CD4-positive, alpha-beta T cell (primary cell): Measurements from ENCODE around the gene NEO1. TPM values are rescaled to one million over a fixed set of nuclear protein-coding genes. Genes with fewer than 3 reads are reported as not detected.

Experiments used
- ATAC-seq: fragments of 200-7000 bp; cut with Tn5 transposase; one replicate; pipeline ENCODE4 v1.10.0; 2022; ENCODE audit warnings: mild to moderate bottlenecking; ENCODE audit not compliant: poor library complexity
- CTCF ChIA-PET: fragments of 350-600 bp; sonication (Branson Sonifier 250); formaldehyde crosslinking; loops from one replicate; lab custom pipeline; 2021; ENCODE audit warnings: antibody characterized with exemption, inconsistent platforms; lab: Charles Lee
- POLR2A ChIA-PET: fragments of 350-600 bp; sonication (Branson Sonifier 250); formaldehyde crosslinking; loops from one replicate; lab custom pipeline; 2021; ENCODE audit warnings: antibody characterized with exemption, inconsistent platforms; lab: Charles Lee
- DNase-seq, 14 experiments: peaks; one replicate each; pipeline ENCODE4 v3.0.0-alpha.2; 2013 to 2020; ENCODE audit warnings: mixed read lengths in 2 of 14
- H3K27ac ChIP-seq, 2 donors: one replicate each; pipeline versions ENCODE4 v1.5.1 to v1.7.0; 2013; ENCODE audit warnings: low read length in 2 of 2, low read depth in 1 of 2, mild to moderate bottlenecking in 1 of 2
- H3K27me3 ChIP-seq, 2 experiments: 1 replicate in 1 of 2; 2 replicates in 1 of 2; pipeline versions ENCODE4 v1.6.1 to v1.7.0; 2013; ENCODE audit warnings: low read length in 2 of 2, control low read depth in 1 of 2, mild to moderate bottlenecking in 1 of 2, moderate library complexity in 1 of 2; ENCODE audit not compliant: insufficient read depth in 2 of 2, control insufficient read depth in 1 of 2
- H3K36me3 ChIP-seq: one replicate; pipeline ENCODE4 v1.6.1; 2013; ENCODE audit warnings: low read length, control low read depth; ENCODE audit not compliant: insufficient read depth
- H3K4me1 ChIP-seq: one replicate; pipeline ENCODE4 v1.6.1; 2013; ENCODE audit warnings: low read length, control low read depth; ENCODE audit not compliant: insufficient read depth
- H3K4me3 ChIP-seq: one replicate; pipeline ENCODE4 v1.5.1; 2013; ENCODE audit warnings: mild to moderate bottlenecking, low read length, moderate library complexity
- H3K9me3 ChIP-seq, 2 experiments: 1 replicate in 1 of 2; 2 replicates in 1 of 2; pipeline versions ENCODE4 v1.6.1 to v1.7.0; 2013; ENCODE audit warnings: low read length in 2 of 2, mild to moderate bottlenecking in 2 of 2, control low read depth in 1 of 2, moderate library complexity in 1 of 2; ENCODE audit not compliant: control insufficient read depth in 1 of 2, insufficient read depth in 1 of 2
- H3K27ac Mint-ChIP-seq: one replicate; pipeline ENCODE4 v1.8.0; 2020; ENCODE audit warnings: mixed read lengths
- H3K27me3 Mint-ChIP-seq: one replicate; pipeline ENCODE4 v1.8.0; 2021; ENCODE audit warnings: mixed read lengths
- H3K36me3 Mint-ChIP-seq: one replicate; pipeline ENCODE4 v1.8.0; 2021; ENCODE audit warnings: low read depth, mixed read lengths
- H3K4me1 Mint-ChIP-seq: one replicate; pipeline ENCODE4 v1.8.0; 2021; ENCODE audit warnings: low read depth, mixed read lengths
- H3K4me3 Mint-ChIP-seq: one replicate; pipeline ENCODE4 v1.8.0; 2020; ENCODE audit warnings: mild to moderate bottlenecking, mixed read lengths
- H3K9me3 Mint-ChIP-seq: one replicate; pipeline ENCODE4 v1.8.0; 2020; ENCODE audit warnings: mixed read lengths
- CTCF ChIP-seq: fragments of 200-600 bp; IDR thresholded peaks from one replicate; pipeline ENCODE4 v1.8.0; 2022; ENCODE audit warnings: antibody characterized with exemption, mild to moderate bottlenecking
- intact Hi-C, 2 experiments: fragments of 100-400 bp; cut with DNase I in 1 of 2; cut with micrococcal nuclease in 1 of 2; formaldehyde crosslinking; loops; one replicate each; pipeline versions ENCODE4 v1.15.1 to v1.9.0; 2023 to 2025; cut with DNase I, micrococcal nuclease
- total RNA-seq, 174 experiments: library from RNA in 2 of 174; stranded (reverse) in 2 of 174; gene quantifications; one replicate each; pipeline ENCODE4 v1.2.3 and lab custom pipeline; 2021 to 2026

Gene NEO1
- total RNA-seq, 2 experiments from 2014 or later = 6.0 to 8.0 TPM

- H3K4me3 Mint-ChIP-seq = no peak overlapping the region
- H3K4me1 Mint-ChIP-seq = no peaks in the 10 kb centered on the region
- peaks cover 47% of the 10 kb centered on the region for H3K27me3 Mint-ChIP-seq
- ChIA-PET POLR2A (no interaction called here), CTCF (no interaction called here)
- Histone ChIP-seq H3K4me3 (no peak overlapping the region), H3K36me3 (no peaks in the 10 kb centered on the region), H3K27me3 (peaks cover 0 to 9% of the 10 kb centered on the region in 2 experiments), H3K27ac (no peak overlapping the region), H3K4me1 (no peaks in the 10 kb centered on the region), H3K9me3 (no peaks in the 10 kb centered on the region)
- no peaks in the 10 kb centered on the region for H3K9me3 Mint-ChIP-seq
- DNase-seq = no peak
- H3K36me3 Mint-ChIP-seq = no peaks in the 10 kb centered on the region
- no peak for ATAC-seq
- intact Hi-C loops = no loop called here
- no peak overlapping the region for H3K27ac Mint-ChIP-seq
- no peak for TF ChIP-seq CTCF
Observed at GRCh38 chr15:73005446-73005845, 46.8 kb upstream of the NEO1 start.

- H3K27ac ChIP-seq = no peak overlapping the region
- no peak for DNase-seq
- CTCF ChIA-PET = no interaction called here
- H3K4me1 Mint-ChIP-seq = no peaks in the 10 kb centered on the region
- H3K36me3 ChIP-seq = no peaks in the 10 kb centered on the region
- TF ChIP-seq CTCF = no peak
- no peaks in the 10 kb centered on the region for H3K9me3 ChIP-seq
- H3K4me1 ChIP-seq = no peaks in the 10 kb centered on the region
- ATAC-seq = no peak
- POLR2A ChIA-PET = no interaction called here
- no peak overlapping the region for H3K4me3 ChIP-seq
- intact Hi-C loops = no loop called here
- H3K4me3 Mint-ChIP-seq = no peak overlapping the region
- H3K27ac Mint-ChIP-seq = no peak overlapping the region
- no peaks in the 10 kb centered on the region for H3K9me3 Mint-ChIP-seq
- H3K27me3 Mint-ChIP-seq = peaks cover 52% of the 10 kb centered on the region
- H3K27me3 ChIP-seq = peaks cover 0 to 9% of the 10 kb centered on the region in 2 experiments
- H3K36me3 Mint-ChIP-seq = no peaks in the 10 kb centered on the region
Observed at GRCh38 chr15:73006523-73006922, 45.7 kb upstream of the NEO1 start.

GRCh38 chr15:73009066-73010056 lies 42.9 kb upstream of the NEO1 start:
- TF ChIP-seq CTCF = no peak
- no peak for DNase-seq
- ChIA-PET CTCF (no interaction called here), POLR2A (no interaction called here)
- H3K27me3 Mint-ChIP-seq = peaks cover 47% of the 10 kb centered on the region
- no peaks in the 10 kb centered on the region for H3K36me3 Mint-ChIP-seq
- no peaks in the 10 kb centered on the region for H3K9me3 Mint-ChIP-seq
- intact Hi-C loops = loop anchor here in 1 of 2 experiments (10.0 kb wide), 1 partner anchor 55 kb away; no protein-coding TSS in a partner anchor
- no peak overlapping the region for H3K4me3 ChIP-seq
- H3K4me3 Mint-ChIP-seq = no peak overlapping the region
- peaks cover 3 to 9% of the 10 kb centered on the region in 2 experiments for H3K27me3 ChIP-seq
- ATAC-seq = no peak
- H3K4me1 Mint-ChIP-seq = no peaks in the 10 kb centered on the region
- no peaks in the 10 kb centered on the region for H3K4me1 ChIP-seq
- H3K27ac Mint-ChIP-seq = no peak overlapping the region
- H3K9me3 ChIP-seq = no peaks in the 10 kb centered on the region
- no peak overlapping the region for H3K27ac ChIP-seq
- H3K36me3 ChIP-seq = no peaks in the 10 kb centered on the region
